Neural progenitor cell (in vitro differentiated cells): ENCODE results near the gene PRDM1. TPM values are rescaled to one million over a fixed set of nuclear protein-coding genes. Genes with fewer than 3 reads are reported as not detected.

Source experiments
- DNase-seq: peaks from one replicate; pipeline ENCODE4 v3.0.0-alpha.2; 2016; ENCODE audit warnings: low spot score
- H2AFZ ChIP-seq: fragments of 200-600 bp; sonication (generic); replicated peaks from 2 replicates; pipeline ENCODE4 v1.6.1; 2016; ENCODE audit warnings: antibody characterized with exemption
- H3F3A ChIP-seq: fragments of 200-600 bp; sonication (generic); 2 replicates; pipeline ENCODE4 v1.6.1; 2016; ENCODE audit warnings: antibody characterized with exemption, low read depth
- H3K27ac ChIP-seq: fragments of 200-600 bp; sonication (generic); 2 replicates; pipeline ENCODE4 v1.5.1; 2016; ENCODE audit warnings: mild to moderate bottlenecking
- H3K27me3 ChIP-seq: fragments of 200-600 bp; sonication (generic); 2 replicates; pipeline ENCODE4 v1.6.1; 2016; ENCODE audit warnings: mild to moderate bottlenecking, moderate library complexity
- H3K36me3 ChIP-seq: fragments of 200-600 bp; sonication (generic); 2 replicates; pipeline ENCODE4 v1.5.1; 2016
- H3K4me1 ChIP-seq: fragments of 200-600 bp; sonication (generic); 2 replicates; pipeline ENCODE4 v1.6.1; 2016; ENCODE audit warnings: mixed run types
- H3K4me2 ChIP-seq: fragments of 200-600 bp; sonication (generic); 2 replicates; pipeline ENCODE4 v1.6.1; 2016
- H3K4me3 ChIP-seq: fragments of 200-600 bp; sonication (generic); 2 replicates; pipeline ENCODE4 v1.5.1; 2016
- H3K79me2 ChIP-seq: fragments of 200-600 bp; sonication (generic); 2 replicates; pipeline ENCODE4 v1.6.1; 2016; ENCODE audit warnings: low read depth
- H3K9ac ChIP-seq: fragments of 200-600 bp; sonication (generic); 2 replicates; pipeline ENCODE4 v1.6.1; 2016
- H3K9me3 ChIP-seq: fragments of 200-600 bp; sonication (generic); 2 replicates; pipeline ENCODE4 v1.5.1; 2016; ENCODE audit warnings: low read depth
- H4K20me1 ChIP-seq: fragments of 200-600 bp; sonication (generic); 2 replicates; pipeline ENCODE4 v1.6.1; 2016; ENCODE audit warnings: low read depth
- H3K27ac Mint-ChIP-seq: 3 replicates; pipeline ENCODE4 v1.8.0; 2021; ENCODE audit warnings: mixed read lengths
- H3K27me3 Mint-ChIP-seq: 2 replicates; pipeline ENCODE4 v1.8.0; 2022; ENCODE audit warnings: low read depth, mild to moderate bottlenecking, inconsistent platforms, moderate library complexity, mixed read lengths; ENCODE audit not compliant: insufficient read depth
- H3K36me3 Mint-ChIP-seq: 3 replicates; pipeline ENCODE4 v1.8.0; 2021; ENCODE audit warnings: mixed read lengths
- H3K4me1 Mint-ChIP-seq: 3 replicates; pipeline ENCODE4 v1.8.0; 2021; ENCODE audit warnings: mixed read lengths
- H3K4me3 Mint-ChIP-seq: 3 replicates; pipeline ENCODE4 v1.8.0; 2021; ENCODE audit warnings: mild to moderate bottlenecking, moderate library complexity, mixed read lengths
- H3K9me3 Mint-ChIP-seq: 3 replicates; pipeline ENCODE4 v1.8.0; 2020; ENCODE audit warnings: mixed read lengths
- CTCF ChIP-seq: fragments of 200-600 bp; sonication (generic); IDR thresholded peaks from 2 replicates; pipeline ENCODE4 v1.5.1; 2017; ENCODE audit warnings: antibody characterized with exemption, mild to moderate bottlenecking
- EZH2 ChIP-seq: fragments of 200-600 bp; sonication (generic); IDR thresholded peaks from 2 replicates; pipeline ENCODE4 v1.6.1; 2017; ENCODE audit warnings: antibody characterized with exemption, mild to moderate bottlenecking, moderate library complexity
- EZH2phosphoT487 ChIP-seq: fragments of 200-600 bp; sonication (generic); IDR thresholded peaks from 2 replicates; pipeline ENCODE4 v1.6.1; 2017; ENCODE audit warnings: antibody characterized with exemption
- total RNA-seq: library from RNA; depleted of rRNA; stranded (reverse); fragments of >200 nt; gene quantifications from 2 replicates; pipeline ENCODE4 v1.2.3, GENCODE V29; 2015; ENCODE audit warnings: low replicate concordance

Gene PRDM1
- total RNA-seq, 1 donor from 2014 or later = 0.37 TPM

GRCh38 chr6:106060167-106060566, 26.0 kb upstream of the PRDM1 start:
- H3K36me3 Mint-ChIP-seq = no peaks in the 10 kb centered on the region
- H2AFZ ChIP-seq = no peak overlapping the region
- H3K27ac Mint-ChIP-seq = no peak overlapping the region
- no peak overlapping the region for H3K4me2 ChIP-seq
- no peaks in the 10 kb centered on the region for H3K79me2 ChIP-seq
- H3K9ac ChIP-seq = no peak overlapping the region
- no peak overlapping the region for H3K4me3 Mint-ChIP-seq
- peaks cover 4% of the 10 kb centered on the region for H3K27me3 Mint-ChIP-seq
- no peaks in the 10 kb centered on the region for H3K9me3 ChIP-seq
- no peak overlapping the region for H3K27ac ChIP-seq
- H3K4me3 ChIP-seq = no peak overlapping the region
- H3K4me1 Mint-ChIP-seq = peaks cover 19% of the 10 kb centered on the region
- H3K27me3 ChIP-seq = no peaks in the 10 kb centered on the region
- no peaks in the 10 kb centered on the region for H3K9me3 Mint-ChIP-seq
- DNase-seq = no peak
- H3F3A ChIP-seq = peaks cover 6% of the 10 kb centered on the region
- TF ChIP-seq EZH2phosphoT487 (no peak), EZH2 (no peak), CTCF (no peak)
- H4K20me1 ChIP-seq = no peaks in the 10 kb centered on the region
- peaks cover 44% of the 10 kb centered on the region for H3K4me1 ChIP-seq
- H3K36me3 ChIP-seq = no peaks in the 10 kb centered on the region

GRCh38 chr6:106063448-106063850, 22.7 kb upstream of the PRDM1 start:
- Mint-ChIP-seq H3K4me1 (peaks cover 13% of the 10 kb centered on the region), H3K27ac (no peak overlapping the region), H3K36me3 (no peaks in the 10 kb centered on the region), H3K4me3 (no peak overlapping the region), H3K27me3 (peaks cover 4% of the 10 kb centered on the region), H3K9me3 (no peaks in the 10 kb centered on the region)
- no peaks in the 10 kb centered on the region for H4K20me1 ChIP-seq
- H3K36me3 ChIP-seq = no peaks in the 10 kb centered on the region
- peaks cover 31% of the 10 kb centered on the region for H3K4me1 ChIP-seq
- TF ChIP-seq CTCF (no peak), EZH2 (no peak), EZH2phosphoT487 (no peak)
- H3K4me2 ChIP-seq = no peak overlapping the region
- H3K27me3 ChIP-seq = no peaks in the 10 kb centered on the region
- H3K4me3 ChIP-seq = no peak overlapping the region
- no peaks in the 10 kb centered on the region for H3K79me2 ChIP-seq
- DNase-seq = no peak
- H3K9ac ChIP-seq = no peak overlapping the region
- H3K9me3 ChIP-seq = no peaks in the 10 kb centered on the region
- H2AFZ ChIP-seq = no peak overlapping the region
- H3F3A ChIP-seq = no peaks in the 10 kb centered on the region
- no peak overlapping the region for H3K27ac ChIP-seq

GRCh38 chr6:106064142-106064541, 22.0 kb upstream of the PRDM1 start:
- Mint-ChIP-seq H3K4me1 (peaks cover 13% of the 10 kb centered on the region), H3K4me3 (no peak overlapping the region), H3K27ac (no peak overlapping the region), H3K27me3 (peaks cover 4% of the 10 kb centered on the region), H3K9me3 (no peaks in the 10 kb centered on the region), H3K36me3 (no peaks in the 10 kb centered on the region)
- Histone ChIP-seq H3K4me2 (no peak overlapping the region), H3K4me3 (no peak overlapping the region), H3K4me1 (peaks cover 31% of the 10 kb centered on the region), H3K27me3 (no peaks in the 10 kb centered on the region), H3K9ac (no peak overlapping the region), H3K36me3 (no peaks in the 10 kb centered on the region), H3F3A (no peaks in the 10 kb centered on the region), H3K27ac (no peak overlapping the region), H3K79me2 (no peaks in the 10 kb centered on the region), H4K20me1 (no peaks in the 10 kb centered on the region), H3K9me3 (no peaks in the 10 kb centered on the region), H2AFZ (no peak overlapping the region)
- no peak for TF ChIP-seq EZH2phosphoT487
- no peak for TF ChIP-seq CTCF
- TF ChIP-seq EZH2 = no peak
- no peak for DNase-seq

- H3K27me3 Mint-ChIP-seq = peaks cover 4% of the 10 kb centered on the region
- H3K27ac Mint-ChIP-seq = no peak overlapping the region
- DNase-seq = no peak
- peaks cover 13% of the 10 kb centered on the region for H3K4me1 Mint-ChIP-seq
- peaks cover 31% of the 10 kb centered on the region for H3K4me1 ChIP-seq
- H3K36me3 Mint-ChIP-seq = no peaks in the 10 kb centered on the region
- no peak overlapping the region for H3K4me2 ChIP-seq
- H3K9ac ChIP-seq = no peak overlapping the region
- no peaks in the 10 kb centered on the region for H3K9me3 Mint-ChIP-seq
- no peaks in the 10 kb centered on the region for H3K79me2 ChIP-seq
- H2AFZ ChIP-seq = no peak overlapping the region
- no peaks in the 10 kb centered on the region for H3K36me3 ChIP-seq
- H3K4me3 ChIP-seq = no peak overlapping the region
- H3K27me3 ChIP-seq = no peaks in the 10 kb centered on the region
- H3K9me3 ChIP-seq = no peaks in the 10 kb centered on the region
- no peak overlapping the region for H3K27ac ChIP-seq
- H3K4me3 Mint-ChIP-seq = no peak overlapping the region
- H3F3A ChIP-seq = no peaks in the 10 kb centered on the region
- no peaks in the 10 kb centered on the region for H4K20me1 ChIP-seq
- TF ChIP-seq CTCF (no peak), EZH2phosphoT487 (no peak), EZH2 (no peak)
Observed at GRCh38 chr6:106064756-106065155, 21.4 kb upstream of the PRDM1 start.
